HFF-Myc (cell line): Measurements from ENCODE around the gene HPS1.

ENCODE experiments used
- DNase-seq: peaks from one replicate; pipeline ENCODE4 v3.0.0-alpha.2; 2011; ENCODE audit warnings: low read depth; ENCODE audit errors: extremely low read depth
- H3K4me3 ChIP-seq: replicated peaks from 2 replicates; pipeline ENCODE4 v1.5.1; 2011; ENCODE audit warnings: low read depth, mild to moderate bottlenecking, control low read depth, low read length
- TF ChIP-seq, protein P1 (sequence below): IDR thresholded peaks from 2 replicates; pipeline ENCODE4 v1.5.1; 2012; ENCODE audit warnings: mild to moderate bottlenecking, low read depth, low read length, control low read depth; ENCODE audit errors: missing control alignments

HPS1 gene

DNA sequence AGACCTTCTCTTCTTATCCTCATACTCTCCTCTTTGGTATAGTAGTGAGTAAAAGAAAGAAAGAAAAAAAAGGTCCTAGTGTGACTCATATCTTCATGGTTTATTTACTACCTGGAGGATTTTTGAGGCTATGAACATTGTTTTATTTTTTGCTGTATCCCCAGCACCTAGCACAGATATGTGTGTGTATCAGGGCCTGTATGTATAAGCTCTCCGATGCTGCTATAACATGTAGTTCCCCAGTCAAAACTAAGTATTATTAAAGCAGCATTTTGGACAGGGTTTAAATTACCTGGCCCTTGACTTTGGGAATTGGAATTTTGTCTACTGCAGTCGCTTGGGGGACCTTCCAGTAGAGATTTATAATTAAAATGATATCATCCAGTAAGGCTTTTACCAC, 78.1 kb downstream of the HPS1 start:
- TF ChIP-seq, protein P1, sequence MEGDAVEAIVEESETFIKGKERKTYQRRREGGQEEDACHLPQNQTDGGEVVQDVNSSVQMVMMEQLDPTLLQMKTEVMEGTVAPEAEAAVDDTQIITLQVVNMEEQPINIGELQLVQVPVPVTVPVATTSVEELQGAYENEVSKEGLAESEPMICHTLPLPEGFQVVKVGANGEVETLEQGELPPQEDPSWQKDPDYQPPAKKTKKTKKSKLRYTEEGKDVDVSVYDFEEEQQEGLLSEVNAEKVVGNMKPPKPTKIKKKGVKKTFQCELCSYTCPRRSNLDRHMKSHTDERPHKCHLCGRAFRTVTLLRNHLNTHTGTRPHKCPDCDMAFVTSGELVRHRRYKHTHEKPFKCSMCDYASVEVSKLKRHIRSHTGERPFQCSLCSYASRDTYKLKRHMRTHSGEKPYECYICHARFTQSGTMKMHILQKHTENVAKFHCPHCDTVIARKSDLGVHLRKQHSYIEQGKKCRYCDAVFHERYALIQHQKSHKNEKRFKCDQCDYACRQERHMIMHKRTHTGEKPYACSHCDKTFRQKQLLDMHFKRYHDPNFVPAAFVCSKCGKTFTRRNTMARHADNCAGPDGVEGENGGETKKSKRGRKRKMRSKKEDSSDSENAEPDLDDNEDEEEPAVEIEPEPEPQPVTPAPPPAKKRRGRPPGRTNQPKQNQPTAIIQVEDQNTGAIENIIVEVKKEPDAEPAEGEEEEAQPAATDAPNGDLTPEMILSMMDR: no peak
- no peak overlapping the region for H3K4me3 ChIP-seq
- no peak for DNase-seq

DNA sequence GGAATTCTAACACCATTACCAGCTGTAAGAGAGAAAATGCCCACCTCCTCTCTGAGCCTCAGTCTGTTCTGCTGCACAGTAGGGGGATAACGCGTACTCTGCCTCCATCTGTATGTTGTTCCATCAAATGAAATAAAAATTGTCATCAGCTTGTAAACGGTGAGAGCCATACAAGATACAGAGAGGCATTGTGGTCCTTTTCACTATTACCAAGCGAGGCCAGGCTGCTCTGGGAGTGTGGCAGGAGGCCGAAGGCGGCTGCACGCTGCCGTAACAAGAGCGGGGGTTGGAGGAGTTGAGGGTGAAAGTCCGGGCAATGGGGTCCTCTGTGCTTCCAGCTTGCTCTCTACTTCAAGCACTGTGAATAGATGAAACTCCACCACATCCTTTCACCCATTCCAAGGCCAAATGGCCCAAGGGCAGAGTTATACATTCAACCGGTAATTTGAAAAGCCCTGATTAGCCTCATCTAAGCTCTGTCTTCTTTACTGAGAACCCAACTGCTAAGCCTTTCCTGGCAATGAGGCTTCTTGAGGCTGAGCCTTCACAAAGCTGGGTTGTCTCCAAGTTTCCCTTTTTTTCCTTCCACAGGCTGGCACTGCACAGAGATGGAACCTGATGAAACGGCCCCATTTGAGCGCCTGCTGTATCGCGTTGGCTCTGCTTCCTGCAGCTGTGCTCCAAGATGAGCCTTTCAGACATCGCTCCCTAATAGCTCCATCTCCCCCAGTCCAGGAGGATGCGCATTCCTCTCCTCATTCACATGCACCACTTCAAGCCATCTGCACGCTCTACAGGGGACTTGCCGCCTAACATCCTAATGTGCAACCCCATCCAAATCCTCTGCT, 78.9 kb downstream of the HPS1 start:
- no peak overlapping the region for H3K4me3 ChIP-seq
- TF ChIP-seq, protein P1: no peak
- DNase-seq: no peak
